HCT116 (cell line): ENCODE data around the gene RRAD.

Experiments
- CBX3 ChIP-seq: IDR thresholded peaks from 2 replicates; pipeline ENCODE4 v1.6.1; 2012; ENCODE audit warnings: low read depth
- CEBPB ChIP-seq: IDR thresholded peaks from 2 replicates; pipeline ENCODE4 v1.6.1; 2012; ENCODE audit warnings: low read depth
- EZH2 ChIP-seq: fragments of 200-600 bp; sonication (generic); IDR thresholded peaks from 2 replicates; pipeline ENCODE4 v1.6.1; 2017; ENCODE audit warnings: antibody characterized with exemption, mixed run types
- EZH2phosphoT487 ChIP-seq: fragments of 200-600 bp; IDR thresholded peaks from 2 replicates; pipeline ENCODE4 v1.6.1; 2018; ENCODE audit warnings: antibody characterized with exemption, borderline replicate concordance
- JUND ChIP-seq: IDR thresholded peaks from 2 replicates; pipeline ENCODE4 v1.6.1; 2012
- POLR2AphosphoS5 ChIP-seq: IDR thresholded peaks from 2 replicates; pipeline ENCODE4 v1.6.1; 2011; ENCODE audit warnings: mild to moderate bottlenecking, low read depth, low read length, moderate library complexity
- SP1 ChIP-seq: IDR thresholded peaks from 2 replicates; pipeline ENCODE4 v1.6.1; 2012; ENCODE audit warnings: low read depth
- ZNF274 ChIP-seq: fragments of 200-500 bp; sonication (Bioruptor generic); IDR thresholded peaks from 2 replicates; pipeline ENCODE4 v1.6.1; 2014; ENCODE audit warnings: mild to moderate bottlenecking, low read depth, low read length, inconsistent platforms
- TF ChIP-seq, protein P1 (sequence below), 3 experiments: fragments of 200-600 bp in 1 of 3; sonication (generic) in 1 of 3; IDR thresholded peaks in 2 of 3; conservative IDR thresholded peaks in 1 of 3; 2 replicates each; pipeline ENCODE4 v1.5.1; 2012 to 2017; ENCODE audit warnings: low read depth in 2 of 3, low read length in 2 of 3, antibody characterized with exemption in 1 of 3, borderline replicate concordance in 1 of 3, control low read depth in 1 of 3, mild to moderate bottlenecking in 1 of 3, mixed read lengths in 1 of 3, mixed run types in 1 of 3, moderate library complexity in 1 of 3; ENCODE audit not compliant: insufficient read depth in 1 of 3
- TF ChIP-seq, protein P2 (sequence below): IDR thresholded peaks from 2 replicates; pipeline ENCODE4 v1.6.1; 2012; ENCODE audit warnings: low read depth

DNA sequence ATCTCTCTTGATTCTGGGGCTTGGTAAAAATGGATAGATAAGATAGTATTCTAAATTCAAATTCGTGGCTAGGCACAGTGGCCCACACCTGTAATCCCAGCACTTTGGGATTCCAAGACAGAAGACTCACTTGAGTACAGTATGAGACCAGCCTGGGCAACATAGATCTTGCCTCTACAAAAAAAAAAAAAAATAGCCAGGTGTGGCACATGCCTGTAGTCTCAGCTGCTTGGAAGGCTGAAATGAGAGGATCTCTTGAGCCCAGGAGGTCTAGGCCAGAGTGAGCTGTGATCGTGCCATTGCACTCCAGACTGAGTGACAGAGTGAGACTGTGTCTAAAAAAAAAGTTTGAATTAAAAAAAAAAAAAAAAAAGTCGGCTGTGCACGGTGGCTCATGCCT lies 35.7 kb downstream of the RRAD start:
- TF ChIP-seq POLR2AphosphoS5 (no peak), SP1 (no peak), CEBPB (no peak), JUND (no peak), EZH2phosphoT487 (no peak), ZNF274 (no peak), EZH2 (no peak), CBX3 (no peak)
- TF ChIP-seq, protein P1, sequence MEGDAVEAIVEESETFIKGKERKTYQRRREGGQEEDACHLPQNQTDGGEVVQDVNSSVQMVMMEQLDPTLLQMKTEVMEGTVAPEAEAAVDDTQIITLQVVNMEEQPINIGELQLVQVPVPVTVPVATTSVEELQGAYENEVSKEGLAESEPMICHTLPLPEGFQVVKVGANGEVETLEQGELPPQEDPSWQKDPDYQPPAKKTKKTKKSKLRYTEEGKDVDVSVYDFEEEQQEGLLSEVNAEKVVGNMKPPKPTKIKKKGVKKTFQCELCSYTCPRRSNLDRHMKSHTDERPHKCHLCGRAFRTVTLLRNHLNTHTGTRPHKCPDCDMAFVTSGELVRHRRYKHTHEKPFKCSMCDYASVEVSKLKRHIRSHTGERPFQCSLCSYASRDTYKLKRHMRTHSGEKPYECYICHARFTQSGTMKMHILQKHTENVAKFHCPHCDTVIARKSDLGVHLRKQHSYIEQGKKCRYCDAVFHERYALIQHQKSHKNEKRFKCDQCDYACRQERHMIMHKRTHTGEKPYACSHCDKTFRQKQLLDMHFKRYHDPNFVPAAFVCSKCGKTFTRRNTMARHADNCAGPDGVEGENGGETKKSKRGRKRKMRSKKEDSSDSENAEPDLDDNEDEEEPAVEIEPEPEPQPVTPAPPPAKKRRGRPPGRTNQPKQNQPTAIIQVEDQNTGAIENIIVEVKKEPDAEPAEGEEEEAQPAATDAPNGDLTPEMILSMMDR (IDR thresholded peaks at IDR 0.05 in 2 of 3, conservative IDR thresholded peaks at IDR 0.05 in 1 of 3; ENCODE audit: borderline replicate concordance in 1 of 3, insufficient read depth in 1 of 3, low read depth in 2 of 3, low read length in 2 of 3), result no peak
- TF ChIP-seq, protein P2, sequence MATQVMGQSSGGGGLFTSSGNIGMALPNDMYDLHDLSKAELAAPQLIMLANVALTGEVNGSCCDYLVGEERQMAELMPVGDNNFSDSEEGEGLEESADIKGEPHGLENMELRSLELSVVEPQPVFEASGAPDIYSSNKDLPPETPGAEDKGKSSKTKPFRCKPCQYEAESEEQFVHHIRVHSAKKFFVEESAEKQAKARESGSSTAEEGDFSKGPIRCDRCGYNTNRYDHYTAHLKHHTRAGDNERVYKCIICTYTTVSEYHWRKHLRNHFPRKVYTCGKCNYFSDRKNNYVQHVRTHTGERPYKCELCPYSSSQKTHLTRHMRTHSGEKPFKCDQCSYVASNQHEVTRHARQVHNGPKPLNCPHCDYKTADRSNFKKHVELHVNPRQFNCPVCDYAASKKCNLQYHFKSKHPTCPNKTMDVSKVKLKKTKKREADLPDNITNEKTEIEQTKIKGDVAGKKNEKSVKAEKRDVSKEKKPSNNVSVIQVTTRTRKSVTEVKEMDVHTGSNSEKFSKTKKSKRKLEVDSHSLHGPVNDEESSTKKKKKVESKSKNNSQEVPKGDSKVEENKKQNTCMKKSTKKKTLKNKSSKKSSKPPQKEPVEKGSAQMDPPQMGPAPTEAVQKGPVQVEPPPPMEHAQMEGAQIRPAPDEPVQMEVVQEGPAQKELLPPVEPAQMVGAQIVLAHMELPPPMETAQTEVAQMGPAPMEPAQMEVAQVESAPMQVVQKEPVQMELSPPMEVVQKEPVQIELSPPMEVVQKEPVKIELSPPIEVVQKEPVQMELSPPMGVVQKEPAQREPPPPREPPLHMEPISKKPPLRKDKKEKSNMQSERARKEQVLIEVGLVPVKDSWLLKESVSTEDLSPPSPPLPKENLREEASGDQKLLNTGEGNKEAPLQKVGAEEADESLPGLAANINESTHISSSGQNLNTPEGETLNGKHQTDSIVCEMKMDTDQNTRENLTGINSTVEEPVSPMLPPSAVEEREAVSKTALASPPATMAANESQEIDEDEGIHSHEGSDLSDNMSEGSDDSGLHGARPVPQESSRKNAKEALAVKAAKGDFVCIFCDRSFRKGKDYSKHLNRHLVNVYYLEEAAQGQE, result no peak
